K562 (cell line): Measurements from ENCODE around the gene DAZAP1. TPM values are rescaled to one million over a fixed set of nuclear protein-coding genes. Genes with fewer than 3 reads are reported as not detected.

ENCODE experiments used
- CBFA2T3 ChIP-seq: fragments of 450-650 bp; IDR thresholded peaks from 2 replicates; pipeline ENCODE4 v1.6.1; 2017
- CBX5 ChIP-seq: IDR thresholded peaks from 2 replicates; pipeline ENCODE4 v1.6.1; 2014; ENCODE audit warnings: low read depth, borderline replicate concordance
- CEBPZ ChIP-seq: fragments of 150-350 bp; IDR thresholded peaks from 2 replicates; pipeline ENCODE4 v1.6.1; 2014; ENCODE audit warnings: low read depth, mild to moderate bottlenecking, low read length, borderline replicate concordance
- RFX1 ChIP-seq: fragments of 450-650 bp; IDR thresholded peaks from 2 replicates; pipeline ENCODE4 v1.6.1; 2016; ENCODE audit warnings: mild to moderate bottlenecking, moderate library complexity
- RUNX1 ChIP-seq: sonication (generic); IDR thresholded peaks from 2 replicates; pipeline ENCODE4 v1.6.1; 2016; ENCODE audit warnings: antibody characterized with exemption, low read depth
- SIN3B ChIP-seq: fragments of 450-650 bp; IDR thresholded peaks from 2 replicates; pipeline ENCODE4 v1.6.1; 2017; ENCODE audit warnings: low read depth, mild to moderate bottlenecking, moderate library complexity
- ZFP1 ChIP-seq: fragments of 450-650 bp; formaldehyde crosslinking; IDR thresholded peaks from 2 replicates; pipeline ENCODE4 v1.4.0; 2020; ENCODE audit warnings: mild to moderate bottlenecking, mixed read lengths
- ZNF780A ChIP-seq: fragments of 250-450 bp; sonication (Bioruptor Pico); IDR thresholded peaks from 2 replicates; pipeline ENCODE4 v1.5.0; 2021; ENCODE audit warnings: mild to moderate bottlenecking
- polyA plus RNA-seq, 8 experiments: library from polyadenylated mRNA; depleted of rRNA in 4 of 8; stranded (reverse) in 5 of 8; unstranded in 3 of 8; fragments of >200 nt; fragmentation: Nextera tagmentation in 2 of 8; fragmentation: Illumina TruSeq in 1 of 8; extraction: Ambion mirVana in 2 of 8; extraction: Trizol in 1 of 8; gene quantifications; 2 replicates each; pipeline versions ENCODE4 v1.2.1 to v1.2.3, GENCODE V29; 2011 to 2014; ENCODE audit warnings: inconsistent platforms in 1 of 8, missing spikeins in 1 of 8
- total RNA-seq, 7 experiments: library from RNA; depleted of rRNA in 6 of 7; stranded (reverse); fragments of >200 nt in 6 of 7; fragmentation: Illumina TruSeq in 2 of 7; extraction: Trizol in 2 of 7; gene quantifications; 2 replicates each; pipeline versions ENCODE4 v1.2.1 to v1.2.3, GENCODE V29; 2011 to 2021; ENCODE audit warnings: low replicate concordance in 1 of 7
- TF ChIP-seq, protein P1 (sequence below), 2 experiments: fragments of 450-650 bp; IDR thresholded peaks; 2 replicates each; pipeline ENCODE4 v1.6.1; 2016; ENCODE audit warnings: mild to moderate bottlenecking in 2 of 2, borderline replicate concordance in 1 of 2, low read depth in 1 of 2, moderate library complexity in 1 of 2
- TF ChIP-seq, protein P2 (sequence below): sonication (generic); formaldehyde crosslinking; IDR thresholded peaks from 2 replicates; pipeline ENCODE4 v1.8.1; 2023; ENCODE audit warnings: missing genetic modification reagents, mild to moderate bottlenecking, borderline replicate concordance

DAZAP1 gene
- total and polyA plus RNA-seq, 9 of the 15 experiments (the other 6 are each of a cell fraction or from before 2014, with no cell fraction given): 10.8 to 289 (median 142) TPM

GRCh38 chr19:1455336-1456120 lies 48.1 kb downstream of the DAZAP1 start (continued):
- no peak for TF ChIP-seq CEBPZ
- TF ChIP-seq, protein P1, sequence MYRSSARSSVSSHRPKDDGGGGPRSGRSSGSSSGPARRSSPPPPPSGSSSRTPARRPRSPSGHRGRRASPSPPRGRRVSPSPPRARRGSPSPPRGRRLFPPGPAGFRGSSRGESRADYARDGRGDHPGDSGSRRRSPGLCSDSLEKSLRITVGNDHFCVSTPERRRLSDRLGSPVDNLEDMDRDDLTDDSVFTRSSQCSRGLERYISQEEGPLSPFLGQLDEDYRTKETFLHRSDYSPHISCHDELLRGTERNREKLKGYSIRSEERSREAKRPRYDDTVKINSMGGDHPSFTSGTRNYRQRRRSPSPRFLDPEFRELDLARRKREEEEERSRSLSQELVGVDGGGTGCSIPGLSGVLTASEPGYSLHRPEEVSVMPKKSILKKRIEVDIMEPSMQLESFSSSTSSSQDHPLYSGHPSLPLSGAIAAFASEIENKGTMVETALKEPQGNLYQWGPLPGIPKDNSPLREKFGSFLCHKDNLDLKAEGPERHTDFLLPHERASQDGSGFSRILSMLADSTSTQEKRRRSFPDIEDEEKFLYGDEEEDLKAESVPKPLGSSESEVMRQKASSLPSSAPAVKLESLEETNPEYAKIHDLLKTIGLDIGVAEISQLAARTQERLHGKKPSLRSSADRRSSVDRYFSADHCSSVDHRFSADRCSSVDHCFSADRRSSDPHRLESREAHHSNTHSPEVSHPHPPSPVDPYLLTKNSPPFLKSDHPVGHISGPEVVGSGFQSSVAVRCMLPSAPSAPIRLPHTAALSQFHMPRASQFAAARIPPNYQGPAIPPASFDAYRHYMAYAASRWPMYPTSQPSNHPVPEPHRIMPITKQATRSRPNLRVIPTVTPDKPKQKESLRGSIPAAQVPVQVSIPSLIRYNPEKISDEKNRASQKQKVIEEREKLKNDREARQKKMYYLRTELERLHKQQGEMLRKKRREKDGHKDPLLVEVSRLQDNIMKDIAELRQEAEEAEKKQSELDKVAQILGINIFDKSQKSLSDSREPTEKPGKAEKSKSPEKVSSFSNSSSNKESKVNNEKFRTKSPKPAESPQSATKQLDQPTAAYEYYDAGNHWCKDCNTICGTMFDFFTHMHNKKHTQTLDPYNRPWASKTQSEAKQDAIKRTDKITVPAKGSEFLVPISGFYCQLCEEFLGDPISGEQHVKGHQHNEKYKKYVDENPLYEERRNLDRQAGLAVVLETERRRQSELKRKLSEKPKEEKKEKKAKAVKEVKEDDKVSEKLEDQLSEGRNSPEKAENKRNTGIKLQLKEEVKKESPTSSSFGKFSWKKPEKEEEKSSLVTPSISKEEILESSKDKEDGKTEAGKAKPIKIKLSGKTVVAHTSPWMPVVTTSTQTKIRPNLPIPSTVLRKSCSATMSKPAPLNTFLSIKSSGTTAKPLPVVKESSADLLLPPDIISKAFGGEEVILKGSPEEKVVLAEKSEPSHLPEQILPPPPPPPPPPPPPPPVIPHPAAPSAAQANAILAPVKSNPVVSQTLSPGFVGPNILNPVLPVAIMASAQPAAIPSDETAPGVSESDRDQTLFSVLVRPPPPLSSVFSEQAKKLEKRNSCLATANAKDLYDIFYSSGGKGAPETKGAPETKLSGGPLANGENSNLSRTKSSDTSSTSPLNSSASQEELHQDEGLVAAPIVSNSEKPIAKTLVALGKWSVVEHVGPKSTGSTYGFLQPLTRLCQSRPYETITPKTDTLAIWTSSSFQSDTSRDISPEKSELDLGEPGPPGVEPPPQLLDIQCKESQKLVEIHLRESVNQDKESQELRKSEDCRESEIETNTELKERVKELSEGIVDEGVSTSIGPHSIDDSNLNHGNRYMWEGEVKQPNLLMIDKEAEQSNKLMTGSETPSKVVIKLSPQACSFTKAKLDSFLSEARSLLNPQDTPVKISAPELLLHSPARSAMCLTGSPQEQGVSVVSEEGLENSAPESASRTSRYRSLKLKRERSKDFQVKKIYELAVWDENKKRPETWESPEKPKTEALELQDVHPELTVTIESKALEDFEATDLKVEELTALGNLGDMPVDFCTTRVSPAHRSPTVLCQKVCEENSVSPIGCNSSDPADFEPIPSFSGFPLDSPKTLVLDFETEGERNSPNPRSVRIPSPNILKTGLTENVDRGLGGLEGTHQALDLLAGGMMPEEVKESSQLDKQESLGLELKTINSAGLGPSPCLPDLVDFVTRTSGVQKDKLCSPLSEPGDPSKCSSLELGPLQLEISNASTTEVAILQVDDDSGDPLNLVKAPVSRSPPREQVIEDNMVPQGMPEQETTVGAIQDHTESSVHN (IDR thresholded peaks at IDR 0.05; ENCODE audit: borderline replicate concordance in 1 of 2, low read depth in 1 of 2): no peak
- TF ChIP-seq RUNX1: no peak
- no peak for TF ChIP-seq ZFP1
- no peak; the same call in 1 of the 2 replicates for TF ChIP-seq CBFA2T3
- no peak for TF ChIP-seq CBX5
- no peak for TF ChIP-seq RFX1
- TF ChIP-seq, protein P2, sequence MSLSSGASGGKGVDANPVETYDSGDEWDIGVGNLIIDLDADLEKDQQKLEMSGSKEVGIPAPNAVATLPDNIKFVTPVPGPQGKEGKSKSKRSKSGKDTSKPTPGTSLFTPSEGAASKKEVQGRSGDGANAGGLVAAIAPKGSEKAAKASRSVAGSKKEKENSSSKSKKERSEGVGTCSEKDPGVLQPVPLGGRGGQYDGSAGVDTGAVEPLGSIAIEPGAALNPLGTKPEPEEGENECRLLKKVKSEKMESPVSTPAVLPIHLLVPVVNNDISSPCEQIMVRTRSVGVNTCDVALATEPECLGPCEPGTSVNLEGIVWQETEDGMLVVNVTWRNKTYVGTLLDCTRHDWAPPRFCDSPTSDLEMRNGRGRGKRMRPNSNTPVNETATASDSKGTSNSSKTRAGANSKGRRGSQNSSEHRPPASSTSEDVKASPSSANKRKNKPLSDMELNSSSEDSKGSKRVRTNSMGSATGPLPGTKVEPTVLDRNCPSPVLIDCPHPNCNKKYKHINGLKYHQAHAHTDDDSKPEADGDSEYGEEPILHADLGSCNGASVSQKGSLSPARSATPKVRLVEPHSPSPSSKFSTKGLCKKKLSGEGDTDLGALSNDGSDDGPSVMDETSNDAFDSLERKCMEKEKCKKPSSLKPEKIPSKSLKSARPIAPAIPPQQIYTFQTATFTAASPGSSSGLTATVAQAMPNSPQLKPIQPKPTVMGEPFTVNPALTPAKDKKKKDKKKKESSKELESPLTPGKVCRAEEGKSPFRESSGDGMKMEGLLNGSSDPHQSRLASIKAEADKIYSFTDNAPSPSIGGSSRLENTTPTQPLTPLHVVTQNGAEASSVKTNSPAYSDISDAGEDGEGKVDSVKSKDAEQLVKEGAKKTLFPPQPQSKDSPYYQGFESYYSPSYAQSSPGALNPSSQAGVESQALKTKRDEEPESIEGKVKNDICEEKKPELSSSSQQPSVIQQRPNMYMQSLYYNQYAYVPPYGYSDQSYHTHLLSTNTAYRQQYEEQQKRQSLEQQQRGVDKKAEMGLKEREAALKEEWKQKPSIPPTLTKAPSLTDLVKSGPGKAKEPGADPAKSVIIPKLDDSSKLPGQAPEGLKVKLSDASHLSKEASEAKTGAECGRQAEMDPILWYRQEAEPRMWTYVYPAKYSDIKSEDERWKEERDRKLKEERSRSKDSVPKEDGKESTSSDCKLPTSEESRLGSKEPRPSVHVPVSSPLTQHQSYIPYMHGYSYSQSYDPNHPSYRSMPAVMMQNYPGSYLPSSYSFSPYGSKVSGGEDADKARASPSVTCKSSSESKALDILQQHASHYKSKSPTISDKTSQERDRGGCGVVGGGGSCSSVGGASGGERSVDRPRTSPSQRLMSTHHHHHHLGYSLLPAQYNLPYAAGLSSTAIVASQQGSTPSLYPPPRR (CRISPR knock-in tag): no peak
- no peak for TF ChIP-seq ZNF780A
- TF ChIP-seq SIN3B: no peak
